ENCODE results near the gene MBD3L1. TPM values are rescaled to one million over a fixed set of nuclear protein-coding genes. Genes with fewer than 3 reads are reported as not detected.

MBD3L1 gene
- total and polyA plus RNA-seq, 2 experiments from 2014 or later = not detected

DNA sequence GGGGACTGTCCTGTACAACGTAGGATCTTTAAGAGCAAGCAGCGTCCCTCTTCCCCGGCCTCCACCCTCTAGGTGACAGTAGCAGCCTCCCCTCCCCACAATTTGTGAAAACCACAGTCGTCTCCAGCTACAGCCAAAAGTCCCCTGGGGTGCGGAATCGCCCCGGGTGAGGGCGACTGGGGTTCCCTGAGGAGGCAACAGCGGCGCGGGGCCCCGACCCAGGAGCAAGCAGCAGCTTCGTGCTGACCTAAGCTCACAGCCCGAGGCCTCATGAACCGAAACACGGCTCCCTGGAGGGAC, 395 bp upstream of the MBD3L1 start:
- Mint-ChIP-seq H3K9me3 (peaks cover 94% of the 10 kb centered on the region), H3K27me3 (ENCODE audit: insufficient read depth, low read depth, poor library complexity) (peaks cover 5% of the 10 kb centered on the region), H3K4me3 (no peak overlapping the region), H3K4me1 (no peaks in the 10 kb centered on the region), H3K27ac (no peak overlapping the region), H3K36me3 (ENCODE audit: low read depth) (peaks cover 46% of the 10 kb centered on the region)
- Histone ChIP-seq H3K4me3 (peak overlapping the region; percentile 60), H3K36me3 (ENCODE audit: insufficient read depth) (no peaks in the 10 kb centered on the region), H3K4me1 (ENCODE audit: insufficient read depth) (no peaks in the 10 kb centered on the region), H2AFZ (peak overlapping the region; percentile 38; the same call in 1 of the 2 replicates), H4K20me1 (replicated peaks; ENCODE audit: insufficient read depth) (no peaks in the 10 kb centered on the region), H3K4me2 (peak overlapping the region; percentile 77), H3F3A (replicated peaks; ENCODE audit: low read depth) (no peaks in the 10 kb centered on the region), H3K9me2 (ENCODE audit: insufficient read depth) (no peaks in the 10 kb centered on the region), H3K27me3 (ENCODE audit: insufficient read depth) (no peaks in the 10 kb centered on the region), H3K79me2 (replicated peaks; ENCODE audit: insufficient read depth) (no peaks in the 10 kb centered on the region), H3K27ac (ENCODE audit: low read depth) (no peak overlapping the region)
- DNase-seq (ENCODE audit: low spot score) = peak; percentile 21
- TF ChIP-seq ZNF331 (CRISPR knock-in tag; IDR thresholded peaks at IDR 0.05; ENCODE audit: low read depth) (no peak), EZH2phosphoT487 (IDR thresholded peaks at IDR 0.05; ENCODE audit: unreplicated experiment) (no peak), NANOG (IDR thresholded peaks at IDR 0.05; ENCODE audit: borderline replicate concordance) (no peak), STAT1 (IDR thresholded peaks at IDR 0.05; ENCODE audit: unreplicated experiment) (no peak), POLR2AphosphoS5 (IDR thresholded peaks at IDR 0.05; ENCODE audit: low read depth) (no peak), JUNB (IDR thresholded peaks at IDR 0.05; ENCODE audit: unreplicated experiment) (no peak), EZH2 (IDR thresholded peaks at IDR 0.05; ENCODE audit: low read depth, unreplicated experiment) (no peak), CREB1 (CRISPR knock-in tag; IDR thresholded peaks at IDR 0.05; ENCODE audit: low read depth) (no peak), ZNF114 (CRISPR knock-in tag; IDR thresholded peaks at IDR 0.05) (no peak)
- TF ChIP-seq, protein P1, sequence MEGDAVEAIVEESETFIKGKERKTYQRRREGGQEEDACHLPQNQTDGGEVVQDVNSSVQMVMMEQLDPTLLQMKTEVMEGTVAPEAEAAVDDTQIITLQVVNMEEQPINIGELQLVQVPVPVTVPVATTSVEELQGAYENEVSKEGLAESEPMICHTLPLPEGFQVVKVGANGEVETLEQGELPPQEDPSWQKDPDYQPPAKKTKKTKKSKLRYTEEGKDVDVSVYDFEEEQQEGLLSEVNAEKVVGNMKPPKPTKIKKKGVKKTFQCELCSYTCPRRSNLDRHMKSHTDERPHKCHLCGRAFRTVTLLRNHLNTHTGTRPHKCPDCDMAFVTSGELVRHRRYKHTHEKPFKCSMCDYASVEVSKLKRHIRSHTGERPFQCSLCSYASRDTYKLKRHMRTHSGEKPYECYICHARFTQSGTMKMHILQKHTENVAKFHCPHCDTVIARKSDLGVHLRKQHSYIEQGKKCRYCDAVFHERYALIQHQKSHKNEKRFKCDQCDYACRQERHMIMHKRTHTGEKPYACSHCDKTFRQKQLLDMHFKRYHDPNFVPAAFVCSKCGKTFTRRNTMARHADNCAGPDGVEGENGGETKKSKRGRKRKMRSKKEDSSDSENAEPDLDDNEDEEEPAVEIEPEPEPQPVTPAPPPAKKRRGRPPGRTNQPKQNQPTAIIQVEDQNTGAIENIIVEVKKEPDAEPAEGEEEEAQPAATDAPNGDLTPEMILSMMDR (conservative IDR thresholded peaks at IDR 0.05; ENCODE audit: low read depth in 2 of 2) = no peak
- ATAC-seq = no peak

DNA sequence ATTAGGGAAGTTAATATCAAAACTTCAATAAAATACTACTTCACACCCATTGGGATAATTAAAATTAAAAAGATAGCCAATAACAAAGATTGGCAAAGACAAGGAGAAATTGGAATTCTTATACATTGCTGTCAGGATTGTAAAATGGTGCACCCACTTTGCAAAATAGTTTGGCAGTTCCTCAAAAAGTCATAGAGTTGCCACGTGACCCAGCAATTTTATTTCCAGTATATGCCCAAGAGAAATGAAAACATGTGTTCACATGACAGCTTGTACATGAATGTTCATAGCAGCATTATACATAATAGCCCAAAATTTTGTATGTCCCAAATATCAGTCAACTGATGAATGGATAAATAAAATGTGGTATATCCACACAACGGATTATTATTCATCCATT, 3.3 kb downstream of the MBD3L1 start:
- Histone ChIP-seq H3K9me2 (ENCODE audit: insufficient read depth) (no peaks in the 10 kb centered on the region), H3F3A (replicated peaks; ENCODE audit: low read depth) (no peaks in the 10 kb centered on the region), H3K4me2 (no peak overlapping the region), H3K27ac (ENCODE audit: low read depth) (no peak overlapping the region), H4K20me1 (replicated peaks; ENCODE audit: insufficient read depth) (no peaks in the 10 kb centered on the region), H2AFZ (no peak overlapping the region), H3K4me1 (ENCODE audit: insufficient read depth) (no peaks in the 10 kb centered on the region), H3K4me3 (no peak overlapping the region), H3K27me3 (ENCODE audit: insufficient read depth) (no peaks in the 10 kb centered on the region), H3K36me3 (ENCODE audit: insufficient read depth) (no peaks in the 10 kb centered on the region), H3K79me2 (replicated peaks; ENCODE audit: insufficient read depth) (no peaks in the 10 kb centered on the region)
- H3K36me3 Mint-ChIP-seq (ENCODE audit: low read depth) = peaks cover 50% of the 10 kb centered on the region
- peaks cover 2% of the 10 kb centered on the region for H3K27me3 Mint-ChIP-seq (ENCODE audit: insufficient read depth, low read depth, poor library complexity)
- no peak for TF ChIP-seq ETS1 (IDR thresholded peaks at IDR 0.05)
- TF ChIP-seq, protein P2, sequence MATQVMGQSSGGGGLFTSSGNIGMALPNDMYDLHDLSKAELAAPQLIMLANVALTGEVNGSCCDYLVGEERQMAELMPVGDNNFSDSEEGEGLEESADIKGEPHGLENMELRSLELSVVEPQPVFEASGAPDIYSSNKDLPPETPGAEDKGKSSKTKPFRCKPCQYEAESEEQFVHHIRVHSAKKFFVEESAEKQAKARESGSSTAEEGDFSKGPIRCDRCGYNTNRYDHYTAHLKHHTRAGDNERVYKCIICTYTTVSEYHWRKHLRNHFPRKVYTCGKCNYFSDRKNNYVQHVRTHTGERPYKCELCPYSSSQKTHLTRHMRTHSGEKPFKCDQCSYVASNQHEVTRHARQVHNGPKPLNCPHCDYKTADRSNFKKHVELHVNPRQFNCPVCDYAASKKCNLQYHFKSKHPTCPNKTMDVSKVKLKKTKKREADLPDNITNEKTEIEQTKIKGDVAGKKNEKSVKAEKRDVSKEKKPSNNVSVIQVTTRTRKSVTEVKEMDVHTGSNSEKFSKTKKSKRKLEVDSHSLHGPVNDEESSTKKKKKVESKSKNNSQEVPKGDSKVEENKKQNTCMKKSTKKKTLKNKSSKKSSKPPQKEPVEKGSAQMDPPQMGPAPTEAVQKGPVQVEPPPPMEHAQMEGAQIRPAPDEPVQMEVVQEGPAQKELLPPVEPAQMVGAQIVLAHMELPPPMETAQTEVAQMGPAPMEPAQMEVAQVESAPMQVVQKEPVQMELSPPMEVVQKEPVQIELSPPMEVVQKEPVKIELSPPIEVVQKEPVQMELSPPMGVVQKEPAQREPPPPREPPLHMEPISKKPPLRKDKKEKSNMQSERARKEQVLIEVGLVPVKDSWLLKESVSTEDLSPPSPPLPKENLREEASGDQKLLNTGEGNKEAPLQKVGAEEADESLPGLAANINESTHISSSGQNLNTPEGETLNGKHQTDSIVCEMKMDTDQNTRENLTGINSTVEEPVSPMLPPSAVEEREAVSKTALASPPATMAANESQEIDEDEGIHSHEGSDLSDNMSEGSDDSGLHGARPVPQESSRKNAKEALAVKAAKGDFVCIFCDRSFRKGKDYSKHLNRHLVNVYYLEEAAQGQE (IDR thresholded peaks at IDR 0.05; ENCODE audit: unreplicated experiment) = no peak
- TF ChIP-seq, protein P1 (conservative IDR thresholded peaks at IDR 0.05; ENCODE audit: low read depth in 2 of 2) = no peak
- TF ChIP-seq EZH2 (IDR thresholded peaks at IDR 0.05; ENCODE audit: low read depth, unreplicated experiment) = no peak
- no peak for TF ChIP-seq POLR2AphosphoS5 (IDR thresholded peaks at IDR 0.05; ENCODE audit: low read depth)
- TF ChIP-seq STAT1 (IDR thresholded peaks at IDR 0.05; ENCODE audit: unreplicated experiment) = no peak
- no peak for ATAC-seq
- H3K9me3 Mint-ChIP-seq = peaks cover 92% of the 10 kb centered on the region
- DNase-seq (ENCODE audit: low spot score) = no peak
- no peaks in the 10 kb centered on the region for H3K4me1 Mint-ChIP-seq
- no peak overlapping the region for H3K27ac Mint-ChIP-seq
- no peak overlapping the region for H3K4me3 Mint-ChIP-seq
